ENCODE measurements around the gene FAM193A.

FAM193A gene

DNA sequence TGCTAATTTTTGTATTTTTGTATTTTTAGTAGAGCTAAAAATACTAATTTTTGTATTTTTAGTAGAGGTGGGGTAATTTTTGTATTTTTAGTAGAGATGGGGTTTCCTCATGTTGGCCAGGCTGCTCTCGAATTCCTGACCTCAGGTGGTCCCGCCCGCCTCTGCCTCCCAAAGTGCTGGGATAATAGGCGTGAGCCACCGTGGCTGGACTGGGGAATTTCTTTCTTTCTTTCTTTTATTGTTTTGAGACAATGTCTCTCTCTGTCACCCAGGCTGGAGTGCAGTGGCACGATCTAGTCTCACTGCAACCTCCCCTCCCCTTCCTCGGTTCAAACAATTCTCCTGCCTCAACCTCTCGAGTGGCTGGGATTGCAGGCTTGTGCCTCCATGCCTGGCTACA, 83.0 kb downstream of the FAM193A start:
- TF ChIP-seq CTCF (IDR thresholded peaks at IDR 0.05) = no peak

DNA sequence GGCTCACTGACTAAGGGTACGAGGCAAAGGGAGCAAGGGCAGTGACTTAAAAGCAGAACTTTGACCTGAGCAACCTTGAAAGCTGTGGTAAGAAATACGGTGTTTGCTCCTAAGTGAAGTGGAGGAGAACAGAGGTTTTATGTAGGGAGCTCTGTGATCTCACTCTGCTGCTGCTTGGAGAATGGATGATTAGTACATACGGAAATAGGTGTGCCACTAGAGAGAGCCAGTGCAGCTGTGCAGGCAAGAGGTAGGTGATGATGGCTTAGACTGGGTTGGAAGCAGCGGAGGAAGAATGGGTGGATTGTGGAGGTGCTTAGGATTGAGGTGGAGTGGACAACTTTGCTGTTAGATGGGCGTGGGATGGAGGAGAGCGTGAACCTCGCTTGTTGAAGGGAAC, 85.0 kb downstream of the FAM193A start:
- no peak for TF ChIP-seq CTCF (IDR thresholded peaks at IDR 0.05)

DNA sequence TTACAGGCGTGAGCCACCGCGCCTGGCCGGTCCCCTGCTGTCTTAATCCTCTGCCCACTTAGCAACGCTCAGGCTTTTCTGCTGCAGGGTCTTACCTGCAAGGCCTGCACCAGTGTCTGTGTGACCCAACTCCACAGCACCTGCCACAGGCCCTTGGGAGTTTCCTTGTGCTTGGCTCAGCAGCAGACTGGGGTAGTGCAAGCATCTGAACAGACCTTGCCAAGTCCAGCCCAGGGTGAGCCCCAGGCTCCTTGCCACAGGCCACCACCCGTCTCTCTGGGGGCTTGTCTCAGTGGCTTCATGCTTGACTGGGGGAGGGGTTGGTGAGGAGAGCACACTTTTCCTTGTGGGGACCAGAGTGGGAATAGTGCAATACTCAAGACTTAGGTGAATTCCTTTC, 87.0 kb downstream of the FAM193A start:
- no peak for TF ChIP-seq CTCF (IDR thresholded peaks at IDR 0.05)

DNA sequence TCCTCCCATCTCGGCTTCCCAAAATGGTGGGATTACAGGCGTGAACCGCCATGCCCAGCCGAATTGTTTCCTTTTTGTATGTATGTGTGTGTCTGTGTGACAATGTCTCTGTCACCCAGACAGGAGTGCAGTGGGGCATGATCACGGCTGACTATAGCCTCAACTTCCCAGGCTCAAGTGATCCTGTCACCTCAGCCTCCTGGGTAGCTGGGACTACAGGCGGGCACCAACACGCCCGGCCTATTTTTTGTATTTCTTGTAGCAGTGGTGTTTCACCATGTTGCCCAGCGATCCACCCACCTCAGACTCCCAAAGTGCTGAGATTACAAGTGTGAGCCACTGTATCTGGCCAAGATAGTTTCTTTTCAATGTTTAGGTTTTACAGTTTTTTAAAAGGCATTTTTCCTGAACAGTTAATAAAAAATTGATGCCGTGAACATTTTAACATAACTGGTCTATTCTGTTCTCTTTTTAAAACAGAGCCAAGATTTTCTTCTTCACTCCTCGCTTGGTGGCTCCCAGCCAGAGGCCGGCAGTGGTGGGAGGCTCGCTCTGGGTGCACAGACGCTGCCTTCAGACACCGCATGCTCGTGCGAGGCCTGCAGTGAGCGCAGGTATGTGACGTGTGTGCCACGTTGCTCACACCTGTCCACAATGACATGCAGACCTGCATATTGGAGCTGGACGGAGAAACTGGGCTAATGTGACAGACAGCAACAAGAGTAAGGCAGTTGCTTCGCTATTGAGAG, 88.5 kb downstream of the FAM193A start:
- TF ChIP-seq CTCF (IDR thresholded peaks at IDR 0.05) = no peak

- no peak for TF ChIP-seq CTCF (IDR thresholded peaks at IDR 0.05)
These were observed 89.8 kb downstream of the FAM193A start for GRCh38 chr4:2626231-2626630.

- no peak; the same call in 1 of the 2 replicates for TF ChIP-seq CTCF (IDR thresholded peaks at IDR 0.05)
These were observed 94.3 kb downstream of the FAM193A start for GRCh38 chr4:2630556-2631273.

DNA sequence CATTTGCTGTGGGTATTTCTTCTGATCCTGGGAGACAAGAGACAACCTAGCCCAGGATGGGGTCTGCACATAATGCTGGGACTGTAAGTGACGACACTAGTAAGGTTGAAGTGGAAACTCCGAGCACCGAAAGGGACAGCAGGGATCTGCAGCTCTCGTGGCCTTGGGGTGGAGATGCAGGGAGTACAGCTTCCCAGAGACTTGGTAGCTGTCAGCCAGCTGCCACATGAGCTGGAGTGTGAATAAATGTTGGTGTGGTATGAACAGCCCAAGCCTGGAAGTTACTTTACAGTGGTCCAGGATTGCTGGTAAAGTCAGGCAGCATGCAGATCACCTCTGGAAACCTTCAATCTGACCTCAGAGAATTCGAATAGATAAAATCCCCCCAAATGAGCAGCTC, 97.6 kb downstream of the FAM193A start:
- no peak for TF ChIP-seq CTCF (IDR thresholded peaks at IDR 0.05)

Measured in LNCAP (cell line).